ENCODE measurements around the gene JSRP1. TPM values are rescaled to one million over a fixed set of nuclear protein-coding genes. Genes with fewer than 3 reads are reported as not detected.

The JSRP1 gene
- total and polyA plus RNA-seq, 10 of the 15 experiments (the other 5 are each of a cell fraction or from before 2014, with no cell fraction given): 0.41 to 0.91 (median 0.49) TPM; not detected in 7

DNA sequence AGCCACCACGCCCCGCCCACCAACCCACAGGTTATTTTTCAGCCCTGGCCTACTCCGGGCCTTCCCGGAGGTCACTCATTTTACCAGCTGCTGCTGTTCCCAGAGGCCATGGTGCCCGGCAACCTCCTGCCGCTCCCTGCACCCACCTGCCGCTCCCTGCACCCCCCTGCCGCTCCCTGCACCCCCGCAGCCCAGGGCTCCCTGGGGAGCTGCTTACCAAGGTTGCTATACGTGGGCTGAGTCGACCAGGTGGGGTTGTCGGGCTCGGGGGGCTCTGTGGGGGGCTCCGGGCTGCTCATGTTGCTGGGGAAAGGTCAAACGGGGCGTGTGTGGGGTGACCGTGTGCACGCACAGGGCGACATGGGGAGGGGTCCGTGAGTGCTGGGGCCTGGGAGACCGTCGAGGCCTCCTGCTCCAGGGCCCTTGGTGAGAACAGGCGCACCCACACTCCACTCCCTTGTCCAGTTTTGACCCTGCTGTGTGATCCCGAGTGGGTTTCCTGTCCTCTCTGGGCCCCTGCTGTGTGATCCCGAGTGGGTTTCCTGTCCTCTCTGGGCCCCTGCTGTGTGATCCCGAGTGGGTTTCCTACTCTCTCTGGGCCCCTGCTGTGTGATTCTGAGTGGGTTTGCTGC lies 24.5 kb upstream of the JSRP1 start:
- FAIRE-seq: no peak
- H3K4me1 ChIP-seq (ENCODE audit: control insufficient read depth, insufficient read depth, low read length): peaks cover 11% of the 10 kb centered on the region
- no peak for ATAC-seq
- no peaks in the 10 kb centered on the region for H4K20me1 ChIP-seq (ENCODE audit: control insufficient read depth, insufficient read depth)
- peak; percentile 55 for TF ChIP-seq MEF2B (IDR thresholded peaks at IDR 0.05; ENCODE audit: partially characterized antibody, poor library complexity, severe bottlenecking)
- no peak for TF ChIP-seq NBN (IDR thresholded peaks at IDR 0.05)
- TF ChIP-seq CEBPB (IDR thresholded peaks at IDR 0.05; ENCODE audit: borderline replicate concordance in 1 of 2, low read depth in 2 of 2, low read length in 2 of 2): no peak
- no peak for TF ChIP-seq NFYA (IDR thresholded peaks at IDR 0.05; ENCODE audit: borderline replicate concordance, low read depth, low read length)
- POLR2A ChIA-PET: interaction anchor here (0.6 kb wide), 1 partner anchor 299 kb away, joined by 6 read pairs; no protein-coding TSS in a partner anchor
- RAD21 ChIA-PET (ENCODE audit: unreplicated experiment): no interaction called here
- intact Hi-C loops (cut with micrococcal nuclease; ENCODE audit: unreplicated experiment): no loop called here
- no TSS peak for BruUV-seq (replicated peaks)
- CTCF ChIA-PET: no interaction called here
- no peaks in the 10 kb centered on the region for H3K36me3 ChIP-seq (ENCODE audit: control insufficient read depth in 2 of 2, insufficient read depth in 2 of 2, low read length in 1 of 2)
- H3K9me3 ChIP-seq (replicated peaks; ENCODE audit: control insufficient read depth, insufficient read depth, low read length): no peaks in the 10 kb centered on the region
- H3K4me3 ChIP-seq: no peak overlapping the region
- DNase-seq (ENCODE audit: low read depth, low spot score): no peak
- SMC1A ChIA-PET (ENCODE audit: uncharacterized antibody, unreplicated experiment): no interaction called here
- no peak overlapping the region for H3K9ac ChIP-seq (ENCODE audit: control insufficient read depth, insufficient read depth, low read length)
- no peak overlapping the region for H3K4me2 ChIP-seq (ENCODE audit: control insufficient read depth, insufficient read depth)
- WGBS (ENCODE audit: insufficient coverage, insufficient replicate concordance, low lambda C conversion rate, missing lambda C conversion rate): 35% methylated on average over 18 of the region's 26 CpGs
- no peak overlapping the region for H3K27ac ChIP-seq (ENCODE audit: control insufficient read depth, insufficient read depth)
- in situ Hi-C loops (cut with MboI): no loop called here
- H2AFZ ChIP-seq (ENCODE audit: control insufficient read depth, low read depth, low read length): no peak overlapping the region
- no peaks in the 10 kb centered on the region for H3K79me2 ChIP-seq (ENCODE audit: control insufficient read depth, insufficient read depth, low read length)
- H3K27me3 ChIP-seq (replicated peaks in 1 of 2; ENCODE audit: control insufficient read depth in 2 of 2, insufficient read depth in 2 of 2, low read length in 1 of 2): peaks cover 0 to 3% of the 10 kb centered on the region in 2 experiments; a peak in 2 of 4 replicates

GRCh38 chr19:2278459-2279158 lies 22.4 kb upstream of the JSRP1 start:
- Histone ChIP-seq H4K20me1 (ENCODE audit: control insufficient read depth, insufficient read depth) (peaks cover 5% of the 10 kb centered on the region), H3K9me3 (replicated peaks; ENCODE audit: control insufficient read depth, insufficient read depth, low read length) (no peaks in the 10 kb centered on the region), H3K79me2 (ENCODE audit: control insufficient read depth, insufficient read depth, low read length) (peaks cover 11% of the 10 kb centered on the region), H3K9ac (ENCODE audit: control insufficient read depth, insufficient read depth, low read length) (no peak overlapping the region), H3K27me3 (replicated peaks in 1 of 2; ENCODE audit: control insufficient read depth in 2 of 2, insufficient read depth in 2 of 2, low read length in 1 of 2) (peaks cover 0 to 3% of the 10 kb centered on the region in 2 experiments; a peak in 2 of 4 replicates), H3K36me3 (ENCODE audit: control insufficient read depth in 2 of 2, insufficient read depth in 2 of 2, low read length in 1 of 2) (peaks cover 4 to 7% of the 10 kb centered on the region in 2 experiments), H3K4me2 (ENCODE audit: control insufficient read depth, insufficient read depth) (no peak overlapping the region), H2AFZ (ENCODE audit: control insufficient read depth, low read depth, low read length) (no peak overlapping the region), H3K4me1 (ENCODE audit: control insufficient read depth, insufficient read depth, low read length) (peaks cover 19% of the 10 kb centered on the region), H3K27ac (ENCODE audit: control insufficient read depth, insufficient read depth) (no peak overlapping the region), H3K4me3 (no peak overlapping the region)
- in situ Hi-C loops (cut with MboI): loop anchor here (10.0 kb wide), 1 partner anchor 336 kb away; no protein-coding TSS in a partner anchor
- SMC1A ChIA-PET (ENCODE audit: uncharacterized antibody, unreplicated experiment): interaction anchor here (1.4 kb wide), 1 partner anchor 115 kb away, joined by 3 read pairs; no protein-coding TSS in a partner anchor
- POLR2A ChIA-PET: no interaction called here
- 91% methylated on average over 33 of the region's 33 CpGs for WGBS (ENCODE audit: insufficient coverage, insufficient replicate concordance, low lambda C conversion rate, missing lambda C conversion rate)
- FAIRE-seq (no peak), DNase-seq (ENCODE audit: low read depth, low spot score) (no peak), ATAC-seq (no peak)
- intact Hi-C loops (cut with micrococcal nuclease; ENCODE audit: unreplicated experiment): loop anchor here (5.0 to 10.0 kb wide), 2 partner anchors 114 to 506 kb away; partner anchors contain the start of genes SGTA and THOP1
- BruUV-seq (replicated peaks): no TSS peak
- RAD21 ChIA-PET (ENCODE audit: unreplicated experiment): no interaction called here
- CTCF ChIA-PET: interaction anchor here (0.7 kb wide), 1 partner anchor 51 kb away, joined by 3 read pairs; no protein-coding TSS in a partner anchor
- no peak for TF ChIP-seq NFYB (IDR thresholded peaks at IDR 0.05; ENCODE audit: insufficient read depth, low read depth, low read length)
- TF ChIP-seq CBX3 (IDR thresholded peaks at IDR 0.05; ENCODE audit: borderline replicate concordance, low read depth): no peak
- TF ChIP-seq BMI1 (IDR thresholded peaks at IDR 0.05; ENCODE audit: borderline replicate concordance): no peak
- TF ChIP-seq, protein P1, sequence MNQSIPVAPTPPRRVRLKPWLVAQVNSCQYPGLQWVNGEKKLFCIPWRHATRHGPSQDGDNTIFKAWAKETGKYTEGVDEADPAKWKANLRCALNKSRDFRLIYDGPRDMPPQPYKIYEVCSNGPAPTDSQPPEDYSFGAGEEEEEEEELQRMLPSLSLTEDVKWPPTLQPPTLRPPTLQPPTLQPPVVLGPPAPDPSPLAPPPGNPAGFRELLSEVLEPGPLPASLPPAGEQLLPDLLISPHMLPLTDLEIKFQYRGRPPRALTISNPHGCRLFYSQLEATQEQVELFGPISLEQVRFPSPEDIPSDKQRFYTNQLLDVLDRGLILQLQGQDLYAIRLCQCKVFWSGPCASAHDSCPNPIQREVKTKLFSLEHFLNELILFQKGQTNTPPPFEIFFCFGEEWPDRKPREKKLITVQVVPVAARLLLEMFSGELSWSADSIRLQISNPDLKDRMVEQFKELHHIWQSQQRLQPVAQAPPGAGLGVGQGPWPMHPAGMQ (IDR thresholded peaks at IDR 0.05; ENCODE audit: borderline replicate concordance): no peak
- no peak for TF ChIP-seq STAT1 (conservative IDR thresholded peaks at IDR 0.05)
- TF ChIP-seq CREM (IDR thresholded peaks at IDR 0.05; ENCODE audit: low read depth): no peak
- TF ChIP-seq EP300 (IDR thresholded peaks at IDR 0.05; ENCODE audit: borderline replicate concordance in 1 of 2, control insufficient read depth in 1 of 2, low read depth in 2 of 2, low read length in 2 of 2): no peak

Measured in GM12878 (cell line).